H1 (cell line): ENCODE measurements around the gene CCDC40. TPM values are rescaled to one million over a fixed set of nuclear protein-coding genes. Genes with fewer than 3 reads are reported as not detected.

Experiments used
- CTCF ChIA-PET: fragments of 300-600 bp; sonication (Branson Sonifier 250); formaldehyde crosslinking; loops from one replicate; lab custom pipeline; 2021; ENCODE audit not compliant: partially characterized antibody; lab: Charles Lee
- POLR2A ChIA-PET: fragments of 300-600 bp; sonication (Branson Sonifier 250); formaldehyde crosslinking; loops from one replicate; lab custom pipeline; 2021; ENCODE audit warnings: inconsistent platforms; ENCODE audit not compliant: partially characterized antibody; lab: Charles Lee
- DNase-seq, 2 experiments: peaks; one replicate each; pipeline versions ENCODE4 v3.0.0 to v3.0.0-alpha.2; 2010 to 2022; ENCODE audit warnings: low spot score in 2 of 2, low read depth in 1 of 2, mixed read lengths in 1 of 2
- FAIRE-seq: peaks from 2 replicates; lab custom pipeline; 2011; peaks lifted over from hg19 to GRCh38; lab: Jason Lieb, UNC
- H2AFZ ChIP-seq: 2 replicates; pipeline ENCODE4 v1.8.1; 2012; ENCODE audit warnings: low read length, inconsistent platforms
- H2AK5ac ChIP-seq: 2 replicates; pipeline ENCODE4 v1.6.1; 2013; ENCODE audit warnings: low read depth, low read length
- H2BK120ac ChIP-seq: replicated peaks from 2 replicates; pipeline ENCODE3; 2013; ENCODE audit warnings: low read depth, low read length, inconsistent platforms
- H2BK12ac ChIP-seq: 2 replicates; pipeline ENCODE4 v1.6.1; 2013; ENCODE audit warnings: low read depth, low read length
- H2BK15ac ChIP-seq: 2 replicates; pipeline ENCODE4 v1.6.1; 2013; ENCODE audit warnings: low read length
- H2BK20ac ChIP-seq: 2 replicates; pipeline ENCODE4 v1.6.1; 2013; ENCODE audit warnings: low read length
- H2BK5ac ChIP-seq: 2 replicates; pipeline ENCODE4 v1.6.1; 2013; ENCODE audit warnings: low read depth, low read length
- H3K14ac ChIP-seq: 2 replicates; pipeline ENCODE4 v1.6.1; 2013; ENCODE audit warnings: inconsistent platforms; ENCODE audit not compliant: insufficient read length
- H3K18ac ChIP-seq: 2 replicates; pipeline ENCODE4 v1.6.1; 2013; ENCODE audit warnings: low read length; ENCODE audit errors: extremely low read depth
- H3K23ac ChIP-seq: 2 replicates; pipeline ENCODE4 v1.6.1; 2013; ENCODE audit warnings: inconsistent platforms; ENCODE audit not compliant: insufficient read length
- H3K23me2 ChIP-seq: 2 replicates; pipeline ENCODE4 v1.6.1; 2013; ENCODE audit warnings: low read depth, low read length
- H3K27ac ChIP-seq: 2 replicates; pipeline ENCODE4 v1.6.1; 2011; ENCODE audit warnings: low read depth, low read length, inconsistent platforms
- H3K27me3 ChIP-seq, 4 experiments: replicated peaks in 1 of 4; 1 replicate in 1 of 4; 2 replicates in 3 of 4; pipeline versions ENCODE4 v1.6.1 to v1.8.1; 2011 to 2013; ENCODE audit warnings: low read length in 3 of 4, mild to moderate bottlenecking in 3 of 4, inconsistent platforms in 2 of 4, mixed read lengths in 2 of 4, moderate library complexity in 1 of 4; ENCODE audit not compliant: control insufficient read depth in 3 of 4, insufficient read depth in 3 of 4; ENCODE audit errors: extremely low read depth in 1 of 4
- H3K36me3 ChIP-seq, 4 experiments: 2 replicates each; pipeline versions ENCODE4 v1.6.1 to v1.8.1; 2011 to 2013; ENCODE audit warnings: mild to moderate bottlenecking in 4 of 4, low read length in 3 of 4, moderate library complexity in 2 of 4, control low read depth in 1 of 4, inconsistent platforms in 1 of 4; ENCODE audit not compliant: insufficient read depth in 4 of 4, control insufficient read depth in 2 of 4
- H3K4ac ChIP-seq: replicated peaks from 2 replicates; pipeline ENCODE3; 2013; ENCODE audit warnings: low read length, low read depth, mixed read lengths, inconsistent platforms; ENCODE audit not compliant: insufficient read length
- H3K4me1 ChIP-seq, 4 experiments: replicated peaks in 1 of 4; 1 replicate in 1 of 4; 2 replicates in 3 of 4; pipeline versions ENCODE4 v1.6.1 to v1.8.1; 2011 to 2013; ENCODE audit warnings: low read length in 3 of 4, inconsistent platforms in 2 of 4, mixed read lengths in 1 of 4; ENCODE audit not compliant: insufficient read depth in 4 of 4, control insufficient read depth in 3 of 4
- H3K4me2 ChIP-seq, 2 experiments: 2 replicates each; pipeline versions ENCODE4 v1.6.1 to v1.8.1; 2011 to 2013; ENCODE audit warnings: low read depth in 2 of 2, low read length in 2 of 2, control low read depth in 1 of 2, inconsistent platforms in 1 of 2, mild to moderate bottlenecking in 1 of 2; ENCODE audit not compliant: insufficient read depth in 1 of 2
- H3K4me3 ChIP-seq, 4 experiments: fragments of 200-600, 300-600 bp in 1 of 4; sonication (generic), shearing (Covaris generic), sonication (Bioruptor Twin) in 1 of 4; 2 replicates each; pipeline versions ENCODE4 v1.5.1 to v1.8.1; 2011 to 2016; ENCODE audit warnings: low read length in 4 of 4, low read depth in 3 of 4, control low read depth in 2 of 4, inconsistent platforms in 2 of 4, mild to moderate bottlenecking in 2 of 4, mixed read lengths in 1 of 4, moderate library complexity in 1 of 4; ENCODE audit not compliant: insufficient read depth in 2 of 4; ENCODE audit errors: extremely low read depth in 1 of 4
- H3K56ac ChIP-seq: replicated peaks from 2 replicates; pipeline ENCODE3; 2013; ENCODE audit warnings: low read depth, mild to moderate bottlenecking, mixed read lengths, low read length, inconsistent platforms; ENCODE audit not compliant: insufficient read length
- H3K79me1 ChIP-seq: 2 replicates; pipeline ENCODE4 v1.6.1; 2013; ENCODE audit warnings: low read depth, low read length, control low read depth
- H3K79me2 ChIP-seq, 2 experiments: 2 replicates each; pipeline versions ENCODE4 v1.6.1 to v1.8.1; 2012 to 2013; ENCODE audit warnings: low read length in 2 of 2, mild to moderate bottlenecking in 2 of 2, inconsistent platforms in 1 of 2; ENCODE audit not compliant: insufficient read depth in 2 of 2, control insufficient read depth in 1 of 2
- H3K9ac ChIP-seq, 4 experiments: replicated peaks in 1 of 4; 1 replicate in 1 of 4; 2 replicates in 3 of 4; pipeline versions ENCODE4 v1.6.1 to v1.8.1; 2011 to 2013; ENCODE audit warnings: low read depth in 3 of 4, low read length in 3 of 4, control low read depth in 2 of 4, mild to moderate bottlenecking in 2 of 4, moderate library complexity in 2 of 4, inconsistent platforms in 1 of 4; ENCODE audit errors: extremely low read depth in 1 of 4
- H3K9me3 ChIP-seq, 2 experiments: 2 replicates each; pipeline versions ENCODE4 v1.6.1 to v1.8.1; 2012 to 2013; ENCODE audit warnings: mild to moderate bottlenecking in 2 of 2, moderate library complexity in 2 of 2, control low read depth in 1 of 2, inconsistent platforms in 1 of 2, low read depth in 1 of 2, low read length in 1 of 2, mixed read lengths in 1 of 2; ENCODE audit not compliant: insufficient read depth in 2 of 2
- H4K20me1 ChIP-seq, 2 experiments: replicated peaks in 1 of 2; 2 replicates each; pipeline versions ENCODE3 to v1.8.1; 2011 to 2013; ENCODE audit warnings: inconsistent platforms in 2 of 2, low read length in 2 of 2, mild to moderate bottlenecking in 1 of 2; ENCODE audit not compliant: insufficient read depth in 2 of 2, control insufficient read depth in 1 of 2
- H4K5ac ChIP-seq: 2 replicates; pipeline ENCODE4 v1.6.1; 2013; ENCODE audit warnings: low read length, low read depth, mixed read lengths, inconsistent platforms; ENCODE audit not compliant: insufficient read length
- H4K8ac ChIP-seq: 2 replicates; pipeline ENCODE4 v1.8.0; 2013; ENCODE audit warnings: mild to moderate bottlenecking, moderate library complexity, low read length, inconsistent platforms; ENCODE audit not compliant: insufficient read depth; ENCODE audit errors: extremely low read depth
- H4K91ac ChIP-seq: replicated peaks from 2 replicates; pipeline ENCODE3; 2013; ENCODE audit warnings: low read length, mixed read lengths, inconsistent platforms; ENCODE audit not compliant: insufficient read length
- ATF3 ChIP-seq: IDR thresholded peaks from 2 replicates; pipeline ENCODE4 v1.6.1; 2011; ENCODE audit warnings: low read depth, mild to moderate bottlenecking, low read length; ENCODE audit not compliant: insufficient read depth
- BACH1 ChIP-seq: IDR thresholded peaks from 2 replicates; pipeline ENCODE4 v1.6.1; 2012; ENCODE audit warnings: low read length, improper control_type of control experiment
- BCL11A ChIP-seq, 2 experiments: IDR thresholded peaks; one replicate each; pipeline ENCODE4 v1.6.1; 2011; ENCODE audit warnings: low read depth in 2 of 2, low read length in 2 of 2, mild to moderate bottlenecking in 2 of 2
- CBX8 ChIP-seq: fragments of 300-800, 300-1000 bp; sonication (generic); IDR thresholded peaks from 2 replicates; pipeline ENCODE4 v1.7.1; 2016; ENCODE audit warnings: low read depth, low read length, borderline replicate concordance
- EP300 ChIP-seq, 2 experiments: IDR thresholded peaks; 1 replicate in 1 of 2; 2 replicates in 1 of 2; pipeline ENCODE4 v1.6.1; 2011 to 2012; ENCODE audit warnings: low read depth in 2 of 2, low read length in 2 of 2, mild to moderate bottlenecking in 2 of 2, borderline replicate concordance in 1 of 2, inconsistent platforms in 1 of 2, moderate library complexity in 1 of 2
- EZH2 ChIP-seq: fragments of 200-600 bp; sonication (generic); IDR thresholded peaks from 2 replicates; pipeline ENCODE4 v1.7.1; 2012; ENCODE audit warnings: low read depth, mild to moderate bottlenecking, moderate library complexity, low read length, inconsistent platforms; ENCODE audit not compliant: severe bottlenecking
- GABPA ChIP-seq: IDR thresholded peaks from 2 replicates; pipeline ENCODE4 v1.6.1; 2011; ENCODE audit warnings: mild to moderate bottlenecking, low read length, moderate library complexity, borderline replicate concordance; ENCODE audit not compliant: insufficient read depth
- MAX ChIP-seq: IDR thresholded peaks from 2 replicates; pipeline ENCODE4 v1.6.1; 2012; ENCODE audit warnings: inconsistent platforms
- RAD21 ChIP-seq, 2 experiments: IDR thresholded peaks in 1 of 2; conservative IDR thresholded peaks in 1 of 2; 2 replicates each; pipeline ENCODE4 v1.6.1; 2011; ENCODE audit warnings: low read depth in 2 of 2, low read length in 2 of 2, improper control_type of control experiment in 1 of 2, inconsistent platforms in 1 of 2, mild to moderate bottlenecking in 1 of 2, moderate library complexity in 1 of 2
- RFX5 ChIP-seq: IDR thresholded peaks from 2 replicates; pipeline ENCODE4 v1.6.1; 2011; ENCODE audit warnings: low read depth, low read length, improper control_type of control experiment, borderline replicate concordance
- RNF2 ChIP-seq: fragments of 200-900, 300-1000 bp; sonication (generic); IDR thresholded peaks from 2 replicates; pipeline ENCODE4 v1.7.1; 2016; ENCODE audit warnings: borderline replicate concordance, low read depth, mild to moderate bottlenecking, antibody characterized with exemption, low read length; ENCODE audit not compliant: poor library complexity, severe bottlenecking; ENCODE audit errors: missing control alignments
- WGBS, 2 experiments: shearing (Covaris generic) in 1 of 2; methylation state at CpG; one replicate each; pipeline versions ENCODE4 v1.1.6 to v1.1.7; 2013 to 2015; ENCODE audit warnings: low lambda C conversion rate in 2 of 2, mixed read lengths in 2 of 2, inconsistent platforms in 1 of 2, low coverage in 1 of 2, missing lambda C conversion rate in 1 of 2; ENCODE audit not compliant: insufficient replicate concordance in 2 of 2, insufficient coverage in 1 of 2, insufficient read length in 1 of 2; ENCODE audit errors: extremely low coverage in 1 of 2, missing lambda C conversion rate in 1 of 2; 5-methylcytosine and 5-hydroxymethylcytosine counted together
- polyA plus RNA-seq, 7 experiments: library from polyadenylated mRNA; depleted of rRNA in 3 of 7; stranded (reverse) in 5 of 7; unstranded in 2 of 7; fragments of >200 nt in 5 of 7; fragments of 200-250 nt in 2 of 7; gene quantifications; 1 replicate in 5 of 7; 2 replicates in 1 of 7; 4 replicates in 1 of 7; pipeline versions ENCODE4 v1.2.1 to v1.2.3, GENCODE V29; 2011 to 2013; ENCODE audit warnings: missing spikeins in 2 of 7, mixed read lengths in 2 of 7
- total RNA-seq: library from RNA; stranded (reverse); fragmentation: NEBNext Ultra II Directional; extraction: Animal tissue kit (Norgen Biotek cat#: 25700); gene quantifications from 2 replicates; pipeline ENCODE4 v1.2.1, GENCODE V29; 2021

CCDC40 gene
- total and polyA plus RNA-seq, 2 of the 8 experiments (the other 6 are each of a cell fraction or from before 2014, with no cell fraction given): 4.1 to 11.5 TPM

- Histone ChIP-seq H2BK5ac (no peak overlapping the region), H2BK15ac (no peak overlapping the region), H2BK20ac (no peak overlapping the region), H3K36me3 (no peaks in the 10 kb centered on the region), H3K9me3 (no peaks in the 10 kb centered on the region), H3K4me1 (peaks cover 0 to 9% (median 6%) of the 10 kb centered on the region in 4 experiments; a peak in 6 of 7 replicates), H3K79me2 (no peaks in the 10 kb centered on the region), H3K23me2 (no peaks in the 10 kb centered on the region), H3K4me2 (no peak overlapping the region), H2BK120ac (no peak overlapping the region), H3K23ac (no peak overlapping the region), H2AK5ac (no peak overlapping the region), H4K20me1 (no peaks in the 10 kb centered on the region), H3K27ac (no peak overlapping the region), H4K5ac (no peak overlapping the region), H3K4me3 (no peak overlapping the region), H3K27me3 (no peaks in the 10 kb centered on the region), H2AFZ (no peak overlapping the region), H3K18ac (no peak overlapping the region), H4K8ac (peak overlapping the region; percentile 71; the same call in 1 of the 2 replicates), H3K4ac (no peak overlapping the region), H4K91ac (no peak overlapping the region), H3K14ac (no peak overlapping the region), H2BK12ac (no peak overlapping the region), H3K9ac (no peak overlapping the region), H3K56ac (no peak overlapping the region), H3K79me1 (no peaks in the 10 kb centered on the region)
- no peak for FAIRE-seq
- no peak for DNase-seq
- CTCF ChIA-PET: interaction anchor here (0.9 to 2.0 kb wide), 4 partner anchors 10 to 36 kb away, joined by 3 to 8 read pairs (median 4); partner anchors contain the start of gene GAA
- POLR2A ChIA-PET: interaction anchor here (1.1 to 2.6 kb wide), 5 partner anchors 10 to 30 kb away, joined by 4 to 11 read pairs (median 5); partner anchors contain the start of gene GAA
- 97% methylated on average over 24 of the region's 24 CpGs; no CpG with 5 or more reads in 1 of the 2 experiments for WGBS, 2 experiments
- no peak for TF ChIP-seq RAD21 (IDR thresholded peaks at IDR 0.05 in 1 of 2, conservative IDR thresholded peaks at IDR 0.05 in 1 of 2; ENCODE audit: low read depth in 2 of 2, low read length in 2 of 2)
- TF ChIP-seq GABPA: no peak
- TF ChIP-seq EP300 (IDR thresholded peaks at IDR 0.05; ENCODE audit: borderline replicate concordance in 1 of 2, low read depth in 2 of 2, low read length in 2 of 2): no peak
- no peak for TF ChIP-seq ATF3
- no peak for TF ChIP-seq CBX8
- no peak for TF ChIP-seq EZH2
- TF ChIP-seq MAX: no peak
- no peak for TF ChIP-seq BCL11A (IDR thresholded peaks at IDR 0.05; ENCODE audit: low read depth in 2 of 2, low read length in 2 of 2)
- TF ChIP-seq BACH1: no peak
- TF ChIP-seq RFX5: no peak
- TF ChIP-seq RNF2: no peak
These were observed 82.9 kb downstream of the CCDC40 start for GRCh38 chr17:80119271-80119791.
